Common myeloid progenitor, CD34-positive (primary cell): ENCODE measurements around the gene ATP11A.

Source experiments
- CTCF ChIA-PET: fragments of 350-600 bp; sonication (Branson Sonifier 250); formaldehyde crosslinking; loops from one replicate; lab custom pipeline; 2021; ENCODE audit warnings: antibody characterized with exemption; lab: Charles Lee
- POLR2A ChIA-PET: fragments of 350-600 bp; sonication (Branson Sonifier 250); formaldehyde crosslinking; loops from one replicate; lab custom pipeline; 2021; ENCODE audit warnings: antibody characterized with exemption; lab: Charles Lee
- DNase-seq, 3 donors: peaks; one replicate each; pipeline versions ENCODE4 v3.0.0 to v3.0.0-alpha.2; 2013
- H3K27ac ChIP-seq, 2 experiments: 1 replicate in 1 of 2; 2 replicates in 1 of 2; pipeline ENCODE4 v1.7.0; 2013; ENCODE audit warnings: inconsistent platforms in 2 of 2, low read length in 2 of 2, mild to moderate bottlenecking in 2 of 2, low read depth in 1 of 2, moderate library complexity in 1 of 2; ENCODE audit not compliant: severe bottlenecking in 2 of 2, insufficient read depth in 1 of 2, poor library complexity in 1 of 2
- H3K27me3 ChIP-seq, 5 experiments: replicated peaks in 2 of 5; 1 replicate in 3 of 5; 2 replicates in 2 of 5; pipeline versions ENCODE4 v1.6.1 to v1.7.0; 2013; ENCODE audit warnings: low read length in 4 of 5, mild to moderate bottlenecking in 2 of 5, moderate library complexity in 2 of 5, inconsistent platforms in 1 of 5; ENCODE audit not compliant: insufficient read depth in 5 of 5, control insufficient read depth in 4 of 5
- H3K36me3 ChIP-seq, 4 experiments: 1 replicate in 2 of 4; 2 replicates in 2 of 4; pipeline versions ENCODE4 v1.6.1 to v1.7.0; 2013; ENCODE audit warnings: low read length in 3 of 4, control low read depth in 1 of 4, mild to moderate bottlenecking in 1 of 4; ENCODE audit not compliant: control insufficient read depth in 4 of 4, insufficient read depth in 4 of 4
- H3K4me1 ChIP-seq, 4 experiments: 1 replicate in 3 of 4; 2 replicates in 1 of 4; pipeline versions ENCODE4 v1.6.1 to v1.7.1; 2013; ENCODE audit warnings: low read length in 3 of 4, mild to moderate bottlenecking in 3 of 4, control low read depth in 1 of 4, inconsistent platforms in 1 of 4, moderate library complexity in 1 of 4; ENCODE audit not compliant: control insufficient read depth in 4 of 4, insufficient read depth in 4 of 4; ENCODE audit errors: control extremely low read depth in 1 of 4
- H3K4me3 ChIP-seq, 7 experiments: 1 replicate in 4 of 7; 2 replicates in 3 of 7; pipeline versions ENCODE4 v1.5.1 to v1.7.0; 2013; ENCODE audit warnings: mild to moderate bottlenecking in 7 of 7, low read length in 6 of 7, moderate library complexity in 6 of 7, inconsistent platforms in 2 of 7, low read depth in 2 of 7, control low read depth in 1 of 7; ENCODE audit not compliant: insufficient read depth in 4 of 7, control insufficient read depth in 1 of 7; ENCODE audit errors: extremely low read depth in 1 of 7
- H3K9me3 ChIP-seq, 5 experiments: 1 replicate in 4 of 5; 2 replicates in 1 of 5; pipeline versions ENCODE4 v1.6.1 to v1.7.1; 2013; ENCODE audit warnings: low read length in 4 of 5, mild to moderate bottlenecking in 2 of 5, inconsistent platforms in 1 of 5, low read depth in 1 of 5, moderate library complexity in 1 of 5; ENCODE audit not compliant: control insufficient read depth in 4 of 5, insufficient read depth in 2 of 5; ENCODE audit errors: control extremely low read depth in 1 of 5
- WGBS: methylation state at CpG from one replicate; pipeline ENCODE4 v1.1.5; 2013; ENCODE audit not compliant: insufficient coverage; 5-methylcytosine and 5-hydroxymethylcytosine counted together

Gene ATP11A

DNA sequence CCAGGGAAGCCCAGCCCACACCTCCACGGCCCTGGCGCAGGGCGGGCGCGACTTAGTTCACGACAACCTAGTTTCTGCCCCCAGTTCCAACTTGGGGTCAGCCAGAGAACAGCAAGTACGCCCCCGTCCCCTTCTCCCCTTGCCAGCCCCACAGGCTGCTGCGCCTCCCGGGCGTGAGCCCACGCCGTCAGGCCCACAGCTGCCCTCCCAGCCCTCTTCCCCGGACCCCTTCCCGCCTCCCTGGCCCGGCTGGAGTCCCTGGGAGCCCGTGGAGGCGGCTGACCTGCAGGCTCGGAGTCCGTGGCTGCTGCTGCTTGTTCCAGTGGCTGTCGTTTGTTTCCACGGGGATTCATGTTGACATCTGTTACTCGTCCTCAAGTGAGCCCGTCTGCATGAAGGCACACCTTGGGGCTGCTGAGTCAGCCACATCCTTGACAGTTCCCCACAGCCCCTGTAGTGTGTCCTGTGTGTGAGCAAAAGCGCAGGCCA, 86.0 kb downstream of the ATP11A start:
- Histone ChIP-seq H3K4me1 (peaks cover 0 to 3% (median 0%) of the 10 kb centered on the region in 4 experiments), H3K4me3 (no peak overlapping the region), H3K9me3 (no peaks in the 10 kb centered on the region), H3K27ac (no peak overlapping the region), H3K36me3 (peaks cover 0 to 4% (median 0%) of the 10 kb centered on the region in 4 experiments), H3K27me3 (no peaks in the 10 kb centered on the region)
- 96% methylated on average over 21 of the region's 25 CpGs for WGBS
- no peak for DNase-seq
- ChIA-PET CTCF (no interaction called here), POLR2A (no interaction called here)

DNA sequence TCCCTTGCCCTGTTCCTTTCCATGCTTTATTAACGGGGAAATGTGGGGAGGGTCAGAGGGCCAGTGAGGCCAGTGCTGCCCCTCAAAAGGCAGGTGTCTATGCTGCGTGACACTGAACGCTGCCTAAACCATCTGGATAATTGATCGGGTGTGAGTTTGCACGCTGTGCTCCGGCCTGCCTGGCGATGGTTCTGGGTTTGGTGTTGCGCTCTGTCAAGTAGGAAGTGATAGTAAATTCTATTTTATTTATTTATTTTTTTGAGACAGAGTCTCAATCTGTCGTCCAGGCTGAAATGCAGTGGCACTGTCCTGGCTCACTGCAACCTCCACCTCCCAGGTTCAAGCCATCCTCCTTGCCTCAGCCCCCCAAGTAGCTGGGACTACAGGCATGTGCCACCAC, 86.5 kb downstream of the ATP11A start:
- peaks cover 0 to 4% (median 0%) of the 10 kb centered on the region in 4 experiments for H3K36me3 ChIP-seq
- H3K9me3 ChIP-seq, result no peaks in the 10 kb centered on the region
- no peak for DNase-seq
- ChIA-PET CTCF (no interaction called here), POLR2A (no interaction called here)
- no peaks in the 10 kb centered on the region for H3K27me3 ChIP-seq
- 100% methylated on average over 2 of the region's 9 CpGs for WGBS
- H3K4me3 ChIP-seq, result no peak overlapping the region
- no peak overlapping the region for H3K27ac ChIP-seq
- peaks cover 0 to 3% (median 0%) of the 10 kb centered on the region in 4 experiments for H3K4me1 ChIP-seq

DNA sequence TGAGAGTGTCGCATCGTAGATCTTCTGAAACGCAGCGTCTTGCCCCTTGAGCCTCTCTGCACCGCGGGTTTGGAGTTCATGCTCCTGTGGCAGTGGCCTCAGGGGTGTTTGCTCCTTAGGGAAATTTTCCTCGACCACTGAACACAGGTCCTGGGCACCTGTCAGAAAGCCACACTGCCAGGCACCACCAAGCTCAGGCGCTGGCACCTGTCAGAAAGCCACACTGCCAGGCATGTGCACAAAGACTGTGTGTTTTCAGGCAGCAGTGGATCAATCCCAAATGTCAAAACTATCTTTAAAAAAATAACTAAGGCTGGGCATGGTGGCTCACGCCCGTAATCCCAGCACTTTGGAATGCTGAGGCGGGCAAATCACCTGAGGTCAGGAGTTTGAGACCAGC, 87.1 kb downstream of the ATP11A start:
- H3K27me3 ChIP-seq, result no peaks in the 10 kb centered on the region
- no peak overlapping the region for H3K4me3 ChIP-seq
- ChIA-PET CTCF (no interaction called here), POLR2A (no interaction called here)
- H3K36me3 ChIP-seq, result peaks cover 0 to 4% (median 0%) of the 10 kb centered on the region in 4 experiments
- no peaks in the 10 kb centered on the region for H3K9me3 ChIP-seq
- peaks cover 0 to 3% (median 0%) of the 10 kb centered on the region in 4 experiments for H3K4me1 ChIP-seq
- WGBS, result 98% methylated on average over 7 of the region's 11 CpGs
- no peak for DNase-seq
- no peak overlapping the region for H3K27ac ChIP-seq

DNA sequence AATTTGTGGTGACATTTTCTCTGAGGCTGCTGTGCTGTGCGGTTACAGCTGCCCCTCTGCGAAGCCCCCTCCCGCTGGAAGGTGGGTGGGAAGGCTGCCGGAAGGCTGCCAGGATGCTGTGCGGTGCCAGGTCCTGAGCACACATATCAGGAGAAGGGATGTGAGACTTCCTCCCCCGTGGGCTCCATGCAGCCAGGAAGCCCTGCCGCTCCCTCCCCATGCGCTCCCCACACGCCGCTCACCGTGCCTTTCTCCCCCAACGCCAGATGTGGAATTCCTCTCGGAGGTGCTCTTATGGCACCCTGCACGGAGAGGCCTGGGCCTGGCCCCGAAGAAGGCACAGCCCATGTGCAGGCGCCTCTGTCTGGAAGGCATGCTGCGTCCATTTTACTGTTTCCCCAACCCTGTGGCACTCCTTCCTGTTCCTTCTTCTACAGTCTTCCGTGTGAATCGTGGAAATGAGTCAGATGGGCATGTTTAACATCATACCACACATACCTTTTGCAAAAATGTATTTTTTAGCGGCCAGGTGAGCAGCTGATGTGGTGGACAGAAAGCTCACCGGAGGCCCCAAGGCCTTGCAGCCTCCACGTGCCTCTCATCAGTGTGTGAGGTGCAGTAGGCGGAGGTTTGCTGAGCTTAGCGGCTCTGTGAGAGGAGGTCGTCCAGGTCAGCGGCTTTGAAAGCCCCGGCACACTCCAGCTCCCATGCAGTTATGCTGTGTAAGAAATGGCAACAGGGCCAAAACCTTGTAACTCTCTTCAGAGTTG, 88.0 kb downstream of the ATP11A start:
- no peak for DNase-seq
- Histone ChIP-seq H3K27me3 (peaks cover 0 to 3% (median 0%) of the 10 kb centered on the region in 5 experiments), H3K4me3 (no peak overlapping the region), H3K36me3 (peaks cover 0 to 4% (median 0%) of the 10 kb centered on the region in 4 experiments), H3K9me3 (no peaks in the 10 kb centered on the region), H3K4me1 (peaks cover 0 to 5% (median 3%) of the 10 kb centered on the region in 4 experiments), H3K27ac (no peak overlapping the region)
- ChIA-PET POLR2A (no interaction called here), CTCF (no interaction called here)
- WGBS, result 76% methylated on average over 22 of the region's 27 CpGs

DNA sequence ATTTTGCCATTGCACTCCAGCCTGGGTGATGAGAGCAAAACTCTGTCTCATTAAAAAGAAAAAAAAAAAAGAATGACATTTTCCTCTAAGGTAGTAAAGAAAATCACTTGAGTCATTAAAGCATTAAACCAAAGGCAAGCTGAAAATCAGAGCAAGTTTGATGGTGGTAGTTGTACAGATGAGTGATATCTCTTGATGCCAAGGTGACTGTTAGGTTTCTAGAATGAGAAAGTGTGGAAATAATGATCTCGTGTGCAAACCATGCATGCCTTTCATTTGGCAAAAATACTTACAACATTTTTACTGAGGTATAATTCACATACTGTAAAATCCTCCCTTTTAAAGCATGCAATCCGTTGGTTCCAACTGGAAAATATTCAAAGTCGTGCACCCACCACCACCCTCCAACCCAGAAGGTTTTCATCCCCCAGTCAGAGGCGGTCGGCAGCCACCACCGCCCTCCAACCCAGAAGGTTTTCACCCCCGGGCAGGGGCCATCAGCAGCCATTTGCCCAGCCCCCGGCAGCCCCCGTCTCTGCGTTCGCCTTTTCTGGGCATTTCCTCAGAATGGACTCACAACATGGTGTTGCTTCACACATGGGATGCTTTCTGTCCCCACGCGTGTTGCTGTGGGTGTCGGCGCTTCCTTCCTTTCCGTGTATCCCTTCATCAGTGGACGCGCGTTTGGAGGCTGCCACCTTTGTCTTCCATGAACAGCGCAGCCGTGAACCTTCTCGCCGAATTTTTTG, 90.2 kb downstream of the ATP11A start:
- Histone ChIP-seq H3K9me3 (no peaks in the 10 kb centered on the region), H3K4me3 (no peak overlapping the region), H3K27ac (no peak overlapping the region), H3K4me1 (peaks cover 0 to 23% (median 14%) of the 10 kb centered on the region in 4 experiments), H3K27me3 (peaks cover 0 to 3% (median 0%) of the 10 kb centered on the region in 5 experiments), H3K36me3 (peaks cover 0 to 2% (median 0%) of the 10 kb centered on the region in 4 experiments)
- POLR2A ChIA-PET, result no interaction called here
- CTCF ChIA-PET, result no interaction called here
- WGBS, result 97% methylated on average over 21 of the region's 23 CpGs
- no peak for DNase-seq

DNA sequence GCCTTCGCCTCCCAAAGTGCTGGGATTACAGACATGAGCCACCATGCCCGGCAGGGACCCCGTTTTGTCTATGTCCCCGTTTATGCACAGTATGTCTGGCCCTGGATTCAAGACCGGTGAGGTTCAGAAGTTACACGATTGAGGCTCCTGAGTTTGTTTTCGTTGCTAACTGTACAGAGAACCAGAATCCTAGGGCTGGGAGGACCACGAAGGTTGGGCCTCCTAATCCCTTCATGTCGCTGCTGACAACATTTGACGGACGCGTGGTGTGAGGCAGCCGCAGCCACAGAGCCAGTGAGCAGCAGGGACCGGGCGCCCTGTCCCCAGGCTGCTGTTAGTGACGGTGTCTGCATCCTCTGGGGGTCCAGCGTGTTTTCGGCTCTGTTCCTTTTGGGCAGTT, 91.4 kb downstream of the ATP11A start:
- Histone ChIP-seq H3K4me3 (no peak overlapping the region), H3K27ac (no peak overlapping the region), H3K36me3 (peaks cover 0 to 5% (median under 1%) of the 10 kb centered on the region in 4 experiments), H3K4me1 (peaks cover 0 to 23% (median 14%) of the 10 kb centered on the region in 4 experiments), H3K9me3 (no peaks in the 10 kb centered on the region), H3K27me3 (peaks cover 0 to 3% (median 0%) of the 10 kb centered on the region in 5 experiments)
- 97% methylated on average over 13 of the region's 18 CpGs for WGBS
- ChIA-PET POLR2A (no interaction called here), CTCF (no interaction called here)
- DNase-seq, result no peak
